Fibroblast of skin of abdomen (primary cell): ENCODE measurements around the gene RNLS.

ENCODE experiments used
- DNase-seq: peaks from one replicate; pipeline ENCODE4 v3.0.0-alpha.2; 2013

The RNLS gene

GRCh38 chr10:88253128-88253527 is 330.0 kb downstream of the RNLS start:
- DNase-seq, result no peak

GRCh38 chr10:88249450-88249849 is 333.7 kb downstream of the RNLS start:
- DNase-seq, result no peak

DNA sequence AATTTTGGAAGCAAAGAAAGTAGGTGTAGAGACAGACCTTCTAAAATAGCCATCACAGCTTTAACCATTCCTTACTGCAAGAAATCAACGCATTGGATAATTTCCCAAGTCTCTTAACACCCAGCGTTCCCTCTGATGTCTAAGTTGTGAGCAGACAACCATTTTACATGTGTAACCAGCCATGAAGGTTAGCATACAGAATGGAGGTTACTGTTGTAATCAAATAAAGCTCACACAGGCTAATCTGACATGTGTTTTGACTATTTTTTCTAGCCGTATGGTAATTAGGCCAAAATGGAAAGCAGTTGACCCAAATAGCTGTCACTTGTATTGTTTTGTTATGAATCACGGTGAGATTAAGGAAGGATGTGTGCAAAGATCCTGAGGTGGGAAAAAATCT is 336.4 kb downstream of the RNLS start:
- no peak for DNase-seq

- DNase-seq, result peak; percentile 67
These were observed 337.1 kb downstream of the RNLS start for GRCh38 chr10:88245974-88246511.

- DNase-seq, result no peak
These were observed 338.1 kb downstream of the RNLS start for GRCh38 chr10:88244781-88245625.

- no peak for DNase-seq
These were observed 339.0 kb downstream of the RNLS start for GRCh38 chr10:88243836-88244730.

DNA sequence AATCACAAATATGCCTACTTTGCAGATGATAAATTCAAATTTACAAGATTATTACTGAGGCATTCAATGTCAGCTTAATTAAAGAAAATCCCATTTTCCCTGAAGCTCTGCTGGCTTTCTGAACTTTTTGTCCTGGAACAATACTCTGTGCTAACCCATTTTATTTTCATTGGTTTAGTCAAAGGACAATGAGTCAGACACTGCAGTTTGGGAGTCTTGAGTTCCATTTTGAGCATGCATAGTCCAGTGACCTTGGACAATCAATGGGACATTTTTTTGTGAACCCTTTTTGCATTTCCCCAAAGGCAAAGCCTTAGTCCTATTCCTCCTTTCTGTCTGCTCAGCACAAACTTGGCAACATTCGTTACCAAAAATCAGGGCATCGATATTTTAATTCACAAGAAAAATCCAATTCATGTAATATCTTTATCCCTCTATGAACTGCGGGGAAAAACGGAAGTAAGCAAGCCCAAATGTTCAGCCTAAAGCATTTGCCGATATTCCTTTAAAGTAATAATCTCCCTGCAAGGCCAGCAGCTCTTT is 339.8 kb downstream of the RNLS start:
- no peak for DNase-seq

DNA sequence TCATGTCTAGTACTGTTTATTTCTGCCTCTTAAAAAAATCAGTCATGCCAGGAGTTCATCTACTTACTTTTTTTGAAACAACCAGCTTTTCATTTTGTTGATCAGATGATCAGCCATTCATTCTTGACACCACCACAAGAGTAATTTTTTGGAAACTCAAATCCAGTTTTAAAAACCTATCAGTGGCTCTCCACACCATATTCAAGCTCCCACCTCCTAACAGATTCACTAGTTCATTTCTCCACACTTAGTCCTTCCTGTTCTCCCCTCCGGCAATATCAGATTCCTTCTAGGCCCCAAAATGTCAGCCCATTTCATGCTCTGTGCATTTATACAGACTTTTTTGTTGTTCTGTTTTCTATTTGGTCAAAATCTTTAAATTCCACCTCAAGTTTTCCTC is 341.6 kb downstream of the RNLS start:
- DNase-seq, result no peak

GRCh38 chr10:88239212-88239611 is 343.9 kb downstream of the RNLS start:
- DNase-seq, result no peak

DNA sequence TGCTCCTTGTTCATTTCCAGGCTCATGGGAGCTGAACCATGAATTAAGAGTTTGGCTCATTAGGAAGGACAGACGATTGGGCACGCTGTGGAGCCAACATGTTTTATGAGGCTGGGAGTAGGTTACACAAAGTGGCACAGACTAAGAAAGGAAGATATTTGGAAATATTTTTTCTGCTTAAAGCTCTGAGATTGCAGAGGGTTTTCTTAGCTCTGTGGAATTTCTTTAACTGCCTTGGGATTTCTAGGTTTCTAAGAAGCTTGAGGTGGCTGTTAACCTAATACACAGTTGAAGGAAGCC is 344.6 kb downstream of the RNLS start:
- no peak for DNase-seq

DNA sequence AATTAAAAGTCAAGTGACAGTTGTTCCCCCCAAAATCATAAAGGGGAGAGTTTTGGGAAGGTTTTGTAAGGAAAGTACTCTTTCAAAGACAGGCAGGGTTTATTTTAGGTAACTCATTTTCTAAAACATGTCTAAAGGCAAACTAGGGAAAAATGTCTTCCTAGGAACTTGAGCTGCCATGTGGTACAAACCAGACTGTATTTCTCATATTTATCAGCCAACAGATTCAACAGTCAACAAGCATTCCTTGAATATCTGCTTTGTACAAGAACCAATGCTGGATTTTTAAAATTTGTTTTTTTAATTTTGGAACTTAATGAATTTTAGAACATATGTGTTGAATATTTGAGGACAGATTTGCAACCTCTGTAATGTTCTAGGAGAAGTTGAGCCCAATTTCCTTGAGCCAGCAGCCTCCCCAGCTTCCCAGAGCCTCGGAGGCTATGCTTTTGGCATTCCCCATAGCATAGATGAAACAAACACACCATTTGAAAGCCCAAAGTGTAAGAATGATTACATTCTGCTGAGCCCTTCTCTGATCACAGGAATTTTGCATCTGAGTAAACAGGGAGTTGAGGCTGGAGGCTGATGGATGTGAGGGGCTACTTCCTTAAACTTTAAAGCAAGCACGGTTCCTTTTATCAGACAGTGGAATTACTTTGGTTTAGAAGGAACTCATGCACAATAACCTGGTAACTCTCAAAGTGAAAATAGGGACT is 345.1 kb downstream of the RNLS start:
- no peak for DNase-seq

GRCh38 chr10:88236121-88236743 is 346.9 kb downstream of the RNLS start:
- no peak for DNase-seq

GRCh38 chr10:88234297-88234696 is 348.8 kb downstream of the RNLS start:
- no peak for DNase-seq

GRCh38 chr10:88233870-88234269 is 349.2 kb downstream of the RNLS start:
- no peak for DNase-seq

GRCh38 chr10:88232983-88233543 is 350.1 kb downstream of the RNLS start:
- no peak for DNase-seq

- DNase-seq, result peak; percentile 71
These were observed 350.9 kb downstream of the RNLS start for GRCh38 chr10:88232029-88232895.

- no peak for DNase-seq
These were observed 352.9 kb downstream of the RNLS start for GRCh38 chr10:88230251-88230650.

DNA sequence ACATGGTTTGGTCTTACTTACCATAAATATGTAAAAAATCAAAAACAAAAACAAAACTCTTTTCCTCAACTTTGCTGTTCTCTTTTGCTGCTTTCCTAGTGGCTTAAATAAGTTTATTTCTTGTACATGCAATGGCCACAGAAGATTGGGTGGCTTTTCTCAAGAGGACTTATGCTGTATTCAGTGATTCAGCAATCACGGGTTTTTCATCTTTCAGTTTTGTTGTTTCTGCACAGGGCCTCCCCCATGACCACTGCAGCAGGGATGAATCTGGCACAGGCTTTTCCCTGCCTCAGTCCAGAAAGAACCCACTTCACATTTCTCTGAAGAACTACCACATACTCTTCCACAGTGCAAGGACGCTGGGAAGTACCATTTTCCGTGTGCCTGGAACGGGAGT is 355.0 kb downstream of the RNLS start:
- DNase-seq, result no peak

DNA sequence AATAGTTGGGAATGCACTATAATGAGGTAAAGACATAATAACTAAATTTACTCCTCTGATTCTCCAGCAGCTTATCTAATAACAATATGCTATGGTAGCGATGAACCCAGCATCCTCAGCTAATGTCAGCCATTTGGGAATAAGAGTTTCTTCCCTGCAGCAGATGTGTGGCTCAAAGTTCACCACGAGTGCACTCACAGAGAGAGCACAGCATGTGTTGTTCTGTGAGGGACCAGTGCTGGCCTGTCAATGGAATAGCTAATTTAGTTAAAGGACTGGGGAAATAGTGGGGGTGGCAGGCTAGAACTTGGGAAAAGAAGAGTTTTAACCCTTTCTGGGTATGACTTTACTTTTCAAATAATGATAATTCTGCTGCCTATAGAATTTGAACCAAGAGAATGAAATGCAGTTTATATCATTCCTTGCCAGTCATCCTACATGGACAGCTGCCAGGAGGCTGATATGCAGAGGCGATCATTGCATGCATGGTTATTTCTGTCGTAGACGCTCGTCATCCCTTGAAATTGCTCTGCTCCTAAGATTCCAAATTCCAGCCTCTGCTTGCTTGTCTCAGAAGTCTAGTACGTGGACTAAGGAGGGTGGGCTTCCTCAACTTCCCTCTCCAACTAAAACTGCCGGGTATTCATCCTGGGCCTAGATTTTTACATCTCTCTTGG is 355.6 kb downstream of the RNLS start:
- peak; percentile 87 for DNase-seq

- no peak for DNase-seq
These were observed 356.2 kb downstream of the RNLS start for GRCh38 chr10:88226891-88227290.
